Right atrium auricular region (tissue), 2 donors: ENCODE measurements around the gene EPGN. TPM values are rescaled to one million over a fixed set of nuclear protein-coding genes. Genes with fewer than 3 reads are reported as not detected.

Source experiments
- DNase-seq: peaks from one replicate; pipeline ENCODE4 v3.0.0-alpha.2; 2019; ENCODE audit warnings: low spot score
- H3K27ac ChIP-seq, 2 donors: fragments of 200-600 bp; sonication (generic); 1 replicate in 1 of 2; 2 replicates in 1 of 2; pipeline ENCODE4 v1.5.1; 2016 to 2019
- H3K27me3 ChIP-seq, 2 donors: fragments of 200-600 bp; sonication (generic); one replicate each; pipeline versions ENCODE4 v1.5.1 to v1.6.0; 2017 to 2019
- H3K36me3 ChIP-seq: fragments of 200-600 bp; sonication (generic); one replicate; pipeline ENCODE4 v1.5.1; 2016
- H3K4me1 ChIP-seq, 2 donors: fragments of 200-600 bp; sonication (generic); one replicate each; pipeline versions ENCODE4 v1.5.1 to v1.6.0; 2017 to 2019
- H3K4me3 ChIP-seq, 2 donors: fragments of 200-600 bp; sonication (generic); 1 replicate in 1 of 2; 2 replicates in 1 of 2; pipeline ENCODE4 v1.5.1; 2017 to 2019; ENCODE audit warnings: mild to moderate bottlenecking in 1 of 2, moderate library complexity in 1 of 2
- H3K9me3 ChIP-seq, 2 donors: fragments of 200-600 bp; sonication (generic); one replicate each; pipeline ENCODE4 v1.5.1; 2019
- total RNA-seq, 2 donors: library from RNA; depleted of rRNA; stranded (reverse); fragments of >200 nt; gene quantifications; one replicate each; pipeline ENCODE4 v1.1.0, GENCODE V29; 2016
- TF ChIP-seq, protein P1 (sequence below), 2 donors: fragments of 200-600 bp; sonication (generic); IDR thresholded peaks; one replicate each; pipeline ENCODE4 v1.5.1; 2019; ENCODE audit warnings: antibody characterized with exemption in 2 of 2

The EPGN gene
- total RNA-seq, 2 donors from 2014 or later = 1.8 to 3.8 TPM

DNA sequence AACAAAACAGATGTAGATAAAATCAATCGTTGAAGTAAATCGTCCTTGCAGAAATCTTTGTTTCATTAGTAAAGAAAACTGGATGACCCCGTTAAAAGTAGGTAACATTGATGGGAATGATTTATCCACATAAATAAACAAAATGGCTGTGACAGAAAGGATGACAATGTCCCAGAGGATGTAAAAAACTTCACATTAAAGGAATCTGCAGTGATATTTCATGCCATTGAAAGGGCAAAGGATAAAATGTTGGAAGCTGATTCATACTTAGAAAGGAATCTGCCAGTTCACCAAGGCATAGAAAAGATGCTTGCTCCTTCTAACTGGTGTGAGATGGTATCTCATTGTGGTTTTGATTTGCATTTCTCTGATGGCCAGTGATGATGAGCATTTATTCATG lies 24.2 kb upstream of the EPGN start:
- Histone ChIP-seq H3K27ac (no peak overlapping the region), H3K27me3 (no peaks in the 10 kb centered on the region), H3K9me3 (no peaks in the 10 kb centered on the region), H3K4me1 (no peaks in the 10 kb centered on the region), H3K36me3 (no peaks in the 10 kb centered on the region), H3K4me3 (no peak overlapping the region)
- DNase-seq = no peak
- TF ChIP-seq, protein P1, sequence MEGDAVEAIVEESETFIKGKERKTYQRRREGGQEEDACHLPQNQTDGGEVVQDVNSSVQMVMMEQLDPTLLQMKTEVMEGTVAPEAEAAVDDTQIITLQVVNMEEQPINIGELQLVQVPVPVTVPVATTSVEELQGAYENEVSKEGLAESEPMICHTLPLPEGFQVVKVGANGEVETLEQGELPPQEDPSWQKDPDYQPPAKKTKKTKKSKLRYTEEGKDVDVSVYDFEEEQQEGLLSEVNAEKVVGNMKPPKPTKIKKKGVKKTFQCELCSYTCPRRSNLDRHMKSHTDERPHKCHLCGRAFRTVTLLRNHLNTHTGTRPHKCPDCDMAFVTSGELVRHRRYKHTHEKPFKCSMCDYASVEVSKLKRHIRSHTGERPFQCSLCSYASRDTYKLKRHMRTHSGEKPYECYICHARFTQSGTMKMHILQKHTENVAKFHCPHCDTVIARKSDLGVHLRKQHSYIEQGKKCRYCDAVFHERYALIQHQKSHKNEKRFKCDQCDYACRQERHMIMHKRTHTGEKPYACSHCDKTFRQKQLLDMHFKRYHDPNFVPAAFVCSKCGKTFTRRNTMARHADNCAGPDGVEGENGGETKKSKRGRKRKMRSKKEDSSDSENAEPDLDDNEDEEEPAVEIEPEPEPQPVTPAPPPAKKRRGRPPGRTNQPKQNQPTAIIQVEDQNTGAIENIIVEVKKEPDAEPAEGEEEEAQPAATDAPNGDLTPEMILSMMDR (IDR thresholded peaks at IDR 0.05) = no peak

DNA sequence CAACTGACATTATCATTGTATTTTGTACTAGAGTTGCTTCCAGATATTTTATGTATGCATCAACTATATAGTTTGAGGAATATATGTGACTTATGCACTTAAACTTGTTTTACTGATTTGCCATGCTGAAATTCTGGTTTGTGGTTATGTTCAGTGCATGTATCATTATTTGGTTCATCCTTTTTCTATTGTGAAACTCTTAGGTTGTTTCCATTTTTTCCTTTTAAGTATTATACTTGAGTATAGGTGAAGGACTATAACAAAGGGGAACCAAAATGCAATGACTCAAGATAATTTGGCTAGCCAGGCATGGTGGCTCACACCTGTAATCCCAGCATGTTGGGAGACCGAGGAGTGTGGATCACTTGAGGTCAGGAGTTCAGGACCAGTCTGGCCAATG lies 21.1 kb upstream of the EPGN start:
- no peaks in the 10 kb centered on the region for H3K4me1 ChIP-seq
- TF ChIP-seq, protein P1 (IDR thresholded peaks at IDR 0.05) = no peak

DNA sequence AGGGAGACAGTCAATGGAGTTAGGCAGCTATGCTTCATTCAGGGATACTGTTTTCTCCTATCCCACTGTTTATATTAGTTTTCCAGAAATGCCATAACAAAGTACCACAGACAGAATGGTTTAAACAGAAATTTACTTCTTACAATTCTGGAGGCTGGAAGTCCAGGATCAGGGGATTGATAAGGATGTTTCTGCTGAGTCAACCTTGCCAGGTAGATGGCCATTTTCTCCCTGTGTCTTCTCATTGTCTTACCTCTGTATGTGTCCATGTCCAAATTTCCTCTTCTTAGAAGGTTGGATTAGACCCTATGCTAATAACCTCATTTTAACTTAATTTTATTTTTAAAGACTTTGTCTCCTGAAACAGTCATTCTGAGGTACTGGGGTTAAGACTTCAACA lies 20.5 kb upstream of the EPGN start:
- Histone ChIP-seq H3K36me3 (no peaks in the 10 kb centered on the region), H3K4me1 (no peaks in the 10 kb centered on the region), H3K9me3 (no peaks in the 10 kb centered on the region), H3K4me3 (no peak overlapping the region), H3K27ac (no peak overlapping the region), H3K27me3 (no peaks in the 10 kb centered on the region)
- DNase-seq = no peak
- TF ChIP-seq, protein P1 (IDR thresholded peaks at IDR 0.05) = no peak

More for the DNA sequence above, 21.1 kb upstream of the EPGN start:
- Histone ChIP-seq H3K27ac (no peak overlapping the region), H3K4me3 (no peak overlapping the region), H3K36me3 (no peaks in the 10 kb centered on the region), H3K9me3 (no peaks in the 10 kb centered on the region), H3K27me3 (no peaks in the 10 kb centered on the region)
- no peak for DNase-seq

DNA sequence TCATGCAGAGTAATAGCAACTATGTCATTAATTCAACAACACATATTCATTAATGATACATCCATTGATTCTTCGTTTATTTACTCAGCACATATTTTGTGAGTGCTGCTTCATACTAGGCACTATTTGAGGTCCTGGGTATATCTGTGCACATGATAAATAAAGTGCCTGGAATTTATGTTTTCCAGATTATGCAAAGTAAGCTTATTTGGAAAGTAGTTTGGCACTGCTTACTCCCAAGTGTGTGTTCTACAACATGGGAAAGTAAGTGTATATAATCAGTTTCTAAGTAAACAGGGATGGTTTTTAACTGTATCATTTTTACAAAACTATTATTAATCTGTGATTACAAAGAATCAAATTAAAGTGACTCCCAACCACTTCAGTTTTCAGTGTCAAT lies 16.8 kb upstream of the EPGN start:
- no peak for DNase-seq
- no peaks in the 10 kb centered on the region for H3K9me3 ChIP-seq
- no peaks in the 10 kb centered on the region for H3K4me1 ChIP-seq
- TF ChIP-seq, protein P1 (IDR thresholded peaks at IDR 0.05) = no peak
- H3K27me3 ChIP-seq = no peaks in the 10 kb centered on the region
- no peak overlapping the region for H3K27ac ChIP-seq
- H3K36me3 ChIP-seq = no peaks in the 10 kb centered on the region
- H3K4me3 ChIP-seq = no peak overlapping the region

DNA sequence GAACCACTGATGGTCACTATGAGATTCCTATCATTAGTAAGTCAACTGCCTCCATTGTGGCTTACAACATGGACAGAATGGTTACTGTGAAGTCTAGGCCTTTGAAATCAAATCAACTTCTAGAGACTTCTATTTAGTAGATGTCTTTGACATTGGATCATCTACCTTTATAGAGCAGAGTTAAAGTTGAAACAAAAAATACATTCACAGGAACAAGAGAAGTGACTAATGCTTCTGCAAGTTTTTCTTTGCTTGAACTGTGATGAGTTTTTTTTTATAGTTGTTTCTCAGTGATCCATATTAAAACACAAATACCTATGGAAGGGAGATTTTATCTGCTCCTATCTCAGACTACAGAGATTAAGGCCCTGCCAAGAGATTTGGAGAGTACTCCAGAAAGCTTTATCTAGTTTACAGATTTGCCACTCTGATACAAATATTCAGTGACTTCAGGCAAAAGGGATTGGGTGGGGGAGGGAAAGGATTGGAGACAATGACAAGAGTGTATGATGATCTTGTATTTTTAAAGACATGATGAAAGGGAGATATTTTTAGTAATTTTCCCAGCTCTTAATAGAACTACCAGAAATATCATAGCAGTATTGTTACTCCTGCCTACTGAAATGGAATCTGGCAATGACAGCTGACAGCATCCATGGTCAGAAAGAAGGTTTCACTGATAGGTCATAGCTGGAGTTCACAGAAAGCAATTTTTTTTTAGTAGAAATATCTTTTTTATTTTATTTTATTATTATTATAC lies 16.0 kb upstream of the EPGN start:
- H3K36me3 ChIP-seq = no peaks in the 10 kb centered on the region
- H3K9me3 ChIP-seq = no peaks in the 10 kb centered on the region
- no peak overlapping the region for H3K27ac ChIP-seq
- no peaks in the 10 kb centered on the region for H3K27me3 ChIP-seq
- DNase-seq = no peak
- TF ChIP-seq, protein P1 (IDR thresholded peaks at IDR 0.05) = no peak
- no peaks in the 10 kb centered on the region for H3K4me1 ChIP-seq
- H3K4me3 ChIP-seq = no peak overlapping the region

DNA sequence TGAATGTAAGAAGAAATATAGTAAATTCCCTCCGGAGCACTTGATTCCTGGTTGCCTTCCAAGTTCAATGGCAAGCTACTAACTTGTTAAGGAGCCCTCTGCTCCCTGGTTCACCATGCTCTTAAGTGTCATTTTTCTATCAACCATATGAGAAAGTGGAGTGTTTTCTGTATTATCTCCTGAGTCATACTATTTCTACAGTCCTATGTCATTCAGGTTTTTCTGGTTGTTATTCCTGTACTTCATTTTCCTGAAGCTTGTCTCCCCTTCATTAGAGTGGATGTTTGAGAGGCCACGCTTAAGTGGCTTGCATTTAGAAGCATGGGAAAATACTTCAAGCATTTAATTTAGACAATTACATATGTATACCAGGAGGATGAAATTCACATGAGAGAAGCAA lies 14.7 kb upstream of the EPGN start:
- Histone ChIP-seq H3K4me1 (no peaks in the 10 kb centered on the region), H3K4me3 (no peak overlapping the region), H3K9me3 (no peaks in the 10 kb centered on the region), H3K36me3 (no peaks in the 10 kb centered on the region), H3K27ac (no peak overlapping the region), H3K27me3 (no peaks in the 10 kb centered on the region)
- TF ChIP-seq, protein P1 (IDR thresholded peaks at IDR 0.05) = no peak
- DNase-seq = no peak
